Measurements from ENCODE around the gene PTCD3.

Gene PTCD3

DNA sequence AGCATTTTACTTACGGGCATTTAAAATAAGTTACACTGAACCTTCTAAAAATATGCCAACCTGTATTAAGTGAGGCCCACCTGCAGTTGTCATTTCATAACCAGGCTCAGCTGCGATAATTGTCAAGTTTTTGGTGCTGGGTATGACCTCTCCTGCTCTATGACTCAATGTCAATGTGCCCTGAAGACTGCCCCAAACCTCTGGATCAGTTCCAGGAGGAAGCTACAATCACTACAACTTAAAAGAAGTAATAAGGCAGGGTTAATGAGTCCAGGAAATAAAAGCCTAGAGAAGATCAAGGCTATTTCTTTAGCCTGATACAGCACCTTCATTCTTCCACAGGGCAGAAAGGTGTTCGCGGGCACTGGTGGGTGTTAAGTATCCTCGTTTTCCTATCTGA is 23.3 kb upstream of the PTCD3 start:
- TF ChIP-seq, protein P1, sequence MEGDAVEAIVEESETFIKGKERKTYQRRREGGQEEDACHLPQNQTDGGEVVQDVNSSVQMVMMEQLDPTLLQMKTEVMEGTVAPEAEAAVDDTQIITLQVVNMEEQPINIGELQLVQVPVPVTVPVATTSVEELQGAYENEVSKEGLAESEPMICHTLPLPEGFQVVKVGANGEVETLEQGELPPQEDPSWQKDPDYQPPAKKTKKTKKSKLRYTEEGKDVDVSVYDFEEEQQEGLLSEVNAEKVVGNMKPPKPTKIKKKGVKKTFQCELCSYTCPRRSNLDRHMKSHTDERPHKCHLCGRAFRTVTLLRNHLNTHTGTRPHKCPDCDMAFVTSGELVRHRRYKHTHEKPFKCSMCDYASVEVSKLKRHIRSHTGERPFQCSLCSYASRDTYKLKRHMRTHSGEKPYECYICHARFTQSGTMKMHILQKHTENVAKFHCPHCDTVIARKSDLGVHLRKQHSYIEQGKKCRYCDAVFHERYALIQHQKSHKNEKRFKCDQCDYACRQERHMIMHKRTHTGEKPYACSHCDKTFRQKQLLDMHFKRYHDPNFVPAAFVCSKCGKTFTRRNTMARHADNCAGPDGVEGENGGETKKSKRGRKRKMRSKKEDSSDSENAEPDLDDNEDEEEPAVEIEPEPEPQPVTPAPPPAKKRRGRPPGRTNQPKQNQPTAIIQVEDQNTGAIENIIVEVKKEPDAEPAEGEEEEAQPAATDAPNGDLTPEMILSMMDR (IDR thresholded peaks at IDR 0.05; ENCODE audit: extremely low read depth, missing control alignments): no peak
- DNase-seq (ENCODE audit: low spot score): no peak

DNA sequence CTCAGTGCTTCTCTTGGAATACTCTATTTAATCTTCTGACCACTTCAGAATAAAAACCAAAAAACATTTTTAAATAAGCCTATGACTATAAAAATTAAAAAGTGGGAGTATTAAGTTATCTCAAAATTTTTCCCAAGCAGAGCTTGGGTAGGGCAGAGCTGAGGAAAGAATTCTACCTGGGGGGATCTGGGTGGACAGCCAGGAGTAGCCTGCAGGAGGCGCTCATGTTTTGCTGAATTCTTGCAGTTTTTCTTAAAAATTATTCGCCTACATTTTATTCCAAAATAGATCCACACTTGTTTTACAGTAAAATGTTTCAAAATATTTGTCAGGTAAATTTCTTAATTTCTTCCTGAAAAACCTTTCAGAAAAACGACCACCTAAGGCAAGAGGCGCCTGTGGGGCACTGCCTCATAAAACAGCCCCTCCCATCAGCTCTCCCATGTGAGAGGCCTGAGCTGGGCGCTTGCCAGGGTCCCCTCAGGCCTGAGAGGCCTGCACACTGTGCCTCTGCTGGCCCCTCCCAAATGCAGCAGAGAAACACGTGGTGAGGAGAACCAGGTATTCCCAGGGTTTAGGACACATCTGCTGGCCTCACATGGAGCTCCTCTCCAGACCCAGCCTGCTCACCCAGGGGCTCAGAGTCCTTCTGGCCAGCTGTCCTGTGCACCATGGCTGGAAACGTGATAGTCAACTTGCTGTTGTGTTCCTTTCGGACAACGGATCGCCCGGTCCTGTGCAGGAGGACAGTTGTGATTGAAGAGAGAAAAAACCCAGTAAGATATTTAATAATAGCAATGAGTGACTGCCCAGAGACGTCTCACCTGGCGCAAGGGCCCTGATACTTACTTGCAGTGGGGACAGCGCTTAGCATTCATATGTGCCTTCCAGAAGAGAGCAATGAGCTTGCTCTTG is 17.8 kb upstream of the PTCD3 start:
- TF ChIP-seq, protein P1 (IDR thresholded peaks at IDR 0.05; ENCODE audit: extremely low read depth, missing control alignments): no peak
- DNase-seq (ENCODE audit: low spot score): no peak

DNA sequence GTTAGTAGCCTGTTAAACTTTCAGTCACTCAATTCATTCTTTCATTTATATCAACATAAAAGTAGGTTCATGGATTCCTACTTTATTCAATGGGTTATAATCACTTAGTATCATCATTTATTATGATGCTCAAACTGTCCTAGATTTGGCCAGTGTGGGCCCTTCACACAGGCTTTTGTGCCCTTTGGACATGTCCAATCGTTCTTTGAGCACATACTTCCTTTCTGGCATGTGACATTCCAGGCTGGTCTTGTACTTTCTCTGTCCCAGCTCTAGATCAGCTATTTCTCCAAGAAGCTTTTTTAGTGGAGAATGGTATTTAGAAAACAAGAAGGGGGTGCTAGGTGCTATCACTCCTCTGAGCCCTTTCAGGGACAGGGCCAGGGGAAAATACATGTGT is 11.8 kb upstream of the PTCD3 start:
- DNase-seq (ENCODE audit: low spot score): no peak
- TF ChIP-seq, protein P1 (IDR thresholded peaks at IDR 0.05; ENCODE audit: extremely low read depth, missing control alignments): no peak

DNA sequence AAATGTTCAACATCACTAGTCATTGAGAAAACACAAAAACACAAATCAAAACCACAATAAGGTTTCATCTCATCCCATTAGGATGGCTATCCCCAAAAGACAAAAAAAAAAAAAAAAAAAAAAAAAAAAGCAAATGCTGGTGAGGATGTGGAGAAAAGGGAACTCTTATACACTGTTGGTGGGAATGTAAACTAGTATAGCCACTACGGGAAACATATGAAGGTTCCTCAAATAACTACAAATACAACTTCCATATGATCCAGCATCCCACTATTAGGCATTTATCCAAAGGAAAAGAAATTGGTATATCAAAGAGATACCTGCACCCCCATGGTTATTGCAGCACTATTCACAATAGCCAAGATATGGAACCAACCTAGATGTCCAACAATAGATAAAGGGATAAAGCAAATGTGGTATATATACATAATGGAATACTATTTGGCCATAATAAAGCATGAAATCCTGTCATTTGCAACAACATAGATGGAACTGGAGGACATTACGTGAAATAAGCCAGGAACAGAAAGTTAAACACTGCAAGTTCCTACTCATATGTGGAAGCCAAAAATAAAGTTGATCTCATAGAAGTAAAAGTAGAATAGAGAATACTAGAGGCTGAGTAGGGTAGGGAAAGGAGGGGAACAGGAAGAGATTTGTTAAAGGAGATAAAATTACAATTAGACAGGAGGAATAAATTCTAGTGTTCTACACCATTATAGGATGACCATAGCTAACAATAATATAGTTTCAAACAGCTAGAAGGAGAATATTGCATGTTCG is 8.7 kb upstream of the PTCD3 start:
- DNase-seq (ENCODE audit: low spot score): no peak
- TF ChIP-seq, protein P1 (IDR thresholded peaks at IDR 0.05; ENCODE audit: extremely low read depth, missing control alignments): no peak

DNA sequence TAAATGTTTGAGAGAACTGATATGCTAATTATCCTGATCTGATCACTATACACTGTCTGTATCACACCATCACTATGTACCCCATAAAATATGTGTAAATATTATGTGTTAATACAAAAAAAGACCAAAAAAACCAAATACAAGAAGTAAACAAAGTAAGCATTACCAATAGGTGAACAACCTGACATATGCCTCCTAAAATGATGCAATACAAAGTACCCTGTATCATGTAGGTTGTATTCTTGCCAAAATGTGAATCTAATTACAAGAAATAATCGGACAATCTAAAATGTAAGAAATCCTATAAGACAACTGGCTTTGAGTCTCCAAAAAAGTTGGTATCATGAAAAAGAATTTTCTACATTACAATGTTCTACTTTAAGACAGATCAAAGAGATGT is 8.1 kb upstream of the PTCD3 start:
- DNase-seq (ENCODE audit: low spot score): no peak
- TF ChIP-seq, protein P1 (IDR thresholded peaks at IDR 0.05; ENCODE audit: extremely low read depth, missing control alignments): no peak

DNA sequence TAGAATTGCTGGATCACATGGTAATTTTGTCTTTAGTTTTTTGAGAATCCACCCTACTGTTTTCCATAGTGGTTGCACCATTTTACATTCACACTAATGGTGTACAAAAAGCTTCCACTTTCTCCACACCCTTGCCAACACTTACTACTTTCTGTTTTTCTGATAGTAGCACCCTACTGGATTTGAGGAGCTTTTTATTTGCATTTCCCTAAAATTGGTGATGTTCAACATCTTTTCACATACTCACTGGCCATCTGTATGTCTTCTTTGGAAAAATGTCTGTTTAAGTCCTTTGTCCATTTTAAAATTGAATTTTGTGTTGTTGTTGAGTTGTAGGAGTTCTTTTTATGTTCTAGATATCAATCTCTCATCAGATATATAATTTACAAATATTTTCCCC is 3.9 kb upstream of the PTCD3 start:
- no peak for DNase-seq (ENCODE audit: low spot score)
- TF ChIP-seq, protein P1 (IDR thresholded peaks at IDR 0.05; ENCODE audit: extremely low read depth, missing control alignments): no peak

All from GM20000 (cell line).